ENCODE data around the gene ZBTB26.
A peak's percentile ranks its signal among the peaks of the same experiment; 100 is the strongest.
"Not testable (repeated sequence)": the region's sequence is repeated elsewhere in the genome, so short reads cannot be mapped to it uniquely, and the experiment has no call there.

The ZBTB26 gene

GRCh38 chr9:122922713-122923112 is 8.6 kb downstream of the ZBTB26 start:
- no peak for DNase-seq

DNA sequence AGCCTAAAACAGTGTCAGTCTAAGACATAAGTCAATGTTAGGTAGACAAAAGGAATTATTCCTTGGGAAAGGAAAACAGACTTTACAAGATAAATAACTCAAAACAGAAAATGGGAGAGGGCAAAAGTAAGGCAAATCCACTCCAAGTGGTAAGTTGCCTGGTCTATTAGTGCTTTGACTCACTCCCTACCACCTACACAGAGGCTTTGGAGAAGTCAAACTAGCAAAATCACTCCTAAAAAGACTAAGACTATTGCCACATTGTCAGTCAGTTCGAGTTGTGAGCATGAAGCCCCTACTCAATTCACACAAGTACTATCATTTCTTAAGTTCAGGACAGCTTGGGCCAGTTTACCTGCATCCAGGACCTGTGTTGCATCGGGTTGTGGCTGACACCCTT is 13.0 kb downstream of the ZBTB26 start:
- no peak for DNase-seq

GRCh38 chr9:122912964-122913673 is 18.2 kb downstream of the ZBTB26 start, which contains the start of gene ZBTB6:
Gene ZBTB6, minus strand, starts transcription at chr9:122913323. Its CDS starts 1,251 bp downstream, at chr9:122912072.
- DNase-seq, result peak; percentile 74

GRCh38 chr9:122912671-122912963 is 18.7 kb downstream of the ZBTB26 start:
- no peak for DNase-seq

GRCh38 chr9:122906122-122906521 is 25.2 kb downstream of the ZBTB26 start:
- not testable (repeated sequence) for DNase-seq

- DNase-seq, result peak; percentile 97
Measured at GRCh38 chr9:122904823-122905710, 26.2 kb downstream of the ZBTB26 start, which contains the start of gene RC3H2. Gene RC3H2, minus strand, starts transcription at chr9:122905359. Its CDS starts 7,850 bp downstream, at chr9:122897509.

DNA sequence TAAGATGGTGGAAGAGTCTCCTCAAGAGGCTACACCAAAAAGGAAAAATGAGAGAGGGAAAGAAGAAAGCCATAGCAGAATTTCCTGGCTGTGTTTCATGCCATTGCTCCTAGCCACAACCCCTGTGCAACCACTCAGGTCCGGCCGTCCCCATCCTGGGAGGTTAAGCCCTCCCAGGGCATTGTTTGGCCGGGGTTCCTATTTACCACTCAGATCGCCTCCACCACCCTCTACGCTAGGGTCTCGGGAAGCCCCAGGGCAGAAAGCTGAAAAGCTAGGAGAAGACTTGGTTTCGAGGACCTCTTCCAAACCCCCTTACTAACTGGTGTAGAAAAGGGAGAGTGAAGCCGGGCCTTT is 26.9 kb downstream of the ZBTB26 start:
- peak; percentile 54 for DNase-seq

GRCh38 chr9:122900791-122901190 is 30.5 kb downstream of the ZBTB26 start:
- no peak for DNase-seq

DNA sequence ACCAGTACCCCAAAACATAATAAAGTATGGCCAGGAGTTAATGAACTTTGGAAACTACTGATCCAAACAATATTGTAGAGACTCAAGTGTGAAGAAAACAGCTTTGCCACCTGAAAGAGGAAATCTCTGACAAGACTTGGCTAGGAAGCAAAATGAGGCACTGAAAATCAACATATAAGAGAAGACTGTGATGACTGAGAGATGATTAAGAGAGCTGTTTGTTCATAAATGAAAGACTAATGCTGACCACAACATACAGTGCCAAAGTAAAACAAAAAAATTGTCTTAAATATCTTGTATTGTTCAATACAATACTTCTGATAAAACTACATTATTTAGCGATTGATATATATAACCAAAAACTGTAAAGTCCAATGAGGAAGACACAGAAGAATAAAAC is 33.3 kb downstream of the ZBTB26 start:
- no peak for DNase-seq

GRCh38 chr9:122888480-122888879 is 42.8 kb downstream of the ZBTB26 start:
- DNase-seq, result no peak

- DNase-seq, result no peak
Measured at GRCh38 chr9:122883125-122883524, 48.2 kb downstream of the ZBTB26 start.

DNA sequence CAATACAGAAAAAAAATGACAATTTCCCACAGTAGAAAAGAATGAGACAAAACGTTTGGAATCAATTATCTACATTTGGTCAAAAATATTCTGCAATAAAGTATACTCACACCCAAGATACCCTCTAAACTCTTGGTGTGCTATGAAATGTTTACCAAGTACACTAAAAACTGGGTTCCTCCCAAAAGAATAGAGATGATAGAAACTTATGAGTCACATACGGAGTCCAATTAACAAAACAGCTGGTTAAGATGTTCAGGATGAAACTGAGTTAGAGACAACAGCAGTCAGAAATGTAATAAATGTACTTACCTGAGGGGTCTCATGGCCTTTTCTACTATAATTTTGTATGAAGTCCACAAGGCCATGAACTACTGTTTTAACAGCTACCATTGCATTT is 51.9 kb downstream of the ZBTB26 start:
- DNase-seq, result no peak

- DNase-seq, result no peak
Measured at GRCh38 chr9:122875523-122875922, 55.8 kb downstream of the ZBTB26 start.

- not testable (repeated sequence) for DNase-seq
Measured at GRCh38 chr9:122867276-122867675, 64.0 kb downstream of the ZBTB26 start.

GRCh38 chr9:122866079-122866478 is 65.2 kb downstream of the ZBTB26 start:
- DNase-seq, result no peak

Data from stimulated activated CD8-positive, alpha-beta memory T cell treated with anti-CD3 and anti-CD28 coated beads, Interleukin-4, amount 100 ng/mL, for 48 hours (primary cell).